Loucy (cell line): Measurements from ENCODE around the gene ZIC1.

Experiments
- CTCF ChIP-seq: fragments of 200-600 bp; sonication (generic); conservative IDR thresholded peaks from 2 replicates; pipeline ENCODE4 v1.5.1; 2014; ENCODE audit warnings: mild to moderate bottlenecking, antibody characterized with exemption, low read length
- EZH2phosphoT487 ChIP-seq: fragments of 200-600 bp; IDR thresholded peaks from 2 replicates; pipeline ENCODE4 v1.6.1; 2018; ENCODE audit warnings: antibody characterized with exemption, mild to moderate bottlenecking, moderate library complexity, borderline replicate concordance

GRCh38 chr3:147404000-147404799, 5.0 kb upstream of the ZIC1 start:
- TF ChIP-seq CTCF (no peak), EZH2phosphoT487 (no peak)
